ENCODE results near the gene LRMDA.

DNA sequence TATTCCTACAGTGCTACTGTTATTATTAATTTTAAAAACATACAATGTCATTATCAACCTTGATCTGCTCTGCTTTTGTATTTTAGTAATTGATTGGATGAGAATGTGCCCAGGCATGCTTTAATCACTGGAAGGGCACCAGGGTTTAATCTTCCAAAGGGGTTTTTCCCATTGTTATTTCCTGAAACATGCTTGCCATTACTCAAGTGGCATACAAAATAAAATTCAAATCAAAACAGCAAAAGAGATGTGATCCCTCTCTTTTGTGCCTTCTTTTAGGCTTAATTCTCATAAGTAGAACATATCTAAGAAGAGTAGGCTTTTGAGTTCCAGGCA is 963.3 kb downstream of the LRMDA start:
- TF ChIP-seq EZH2phosphoT487 (IDR thresholded peaks at IDR 0.05) (no peak), EZH2 (IDR thresholded peaks at IDR 0.05) (no peak)
- TF ChIP-seq, protein P1, sequence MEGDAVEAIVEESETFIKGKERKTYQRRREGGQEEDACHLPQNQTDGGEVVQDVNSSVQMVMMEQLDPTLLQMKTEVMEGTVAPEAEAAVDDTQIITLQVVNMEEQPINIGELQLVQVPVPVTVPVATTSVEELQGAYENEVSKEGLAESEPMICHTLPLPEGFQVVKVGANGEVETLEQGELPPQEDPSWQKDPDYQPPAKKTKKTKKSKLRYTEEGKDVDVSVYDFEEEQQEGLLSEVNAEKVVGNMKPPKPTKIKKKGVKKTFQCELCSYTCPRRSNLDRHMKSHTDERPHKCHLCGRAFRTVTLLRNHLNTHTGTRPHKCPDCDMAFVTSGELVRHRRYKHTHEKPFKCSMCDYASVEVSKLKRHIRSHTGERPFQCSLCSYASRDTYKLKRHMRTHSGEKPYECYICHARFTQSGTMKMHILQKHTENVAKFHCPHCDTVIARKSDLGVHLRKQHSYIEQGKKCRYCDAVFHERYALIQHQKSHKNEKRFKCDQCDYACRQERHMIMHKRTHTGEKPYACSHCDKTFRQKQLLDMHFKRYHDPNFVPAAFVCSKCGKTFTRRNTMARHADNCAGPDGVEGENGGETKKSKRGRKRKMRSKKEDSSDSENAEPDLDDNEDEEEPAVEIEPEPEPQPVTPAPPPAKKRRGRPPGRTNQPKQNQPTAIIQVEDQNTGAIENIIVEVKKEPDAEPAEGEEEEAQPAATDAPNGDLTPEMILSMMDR (IDR thresholded peaks at IDR 0.05): no peak

Data from neural progenitor cell (in vitro differentiated cells).